ENCODE measurements around the gene PARD6A. TPM values are rescaled to one million over a fixed set of nuclear protein-coding genes. Genes with fewer than 3 reads are reported as not detected.
A peak's percentile ranks its signal among the peaks of the same experiment; 100 is the strongest.

The PARD6A gene
- total RNA-seq, 1 donor from 2014 or later: 6.1 TPM

DNA sequence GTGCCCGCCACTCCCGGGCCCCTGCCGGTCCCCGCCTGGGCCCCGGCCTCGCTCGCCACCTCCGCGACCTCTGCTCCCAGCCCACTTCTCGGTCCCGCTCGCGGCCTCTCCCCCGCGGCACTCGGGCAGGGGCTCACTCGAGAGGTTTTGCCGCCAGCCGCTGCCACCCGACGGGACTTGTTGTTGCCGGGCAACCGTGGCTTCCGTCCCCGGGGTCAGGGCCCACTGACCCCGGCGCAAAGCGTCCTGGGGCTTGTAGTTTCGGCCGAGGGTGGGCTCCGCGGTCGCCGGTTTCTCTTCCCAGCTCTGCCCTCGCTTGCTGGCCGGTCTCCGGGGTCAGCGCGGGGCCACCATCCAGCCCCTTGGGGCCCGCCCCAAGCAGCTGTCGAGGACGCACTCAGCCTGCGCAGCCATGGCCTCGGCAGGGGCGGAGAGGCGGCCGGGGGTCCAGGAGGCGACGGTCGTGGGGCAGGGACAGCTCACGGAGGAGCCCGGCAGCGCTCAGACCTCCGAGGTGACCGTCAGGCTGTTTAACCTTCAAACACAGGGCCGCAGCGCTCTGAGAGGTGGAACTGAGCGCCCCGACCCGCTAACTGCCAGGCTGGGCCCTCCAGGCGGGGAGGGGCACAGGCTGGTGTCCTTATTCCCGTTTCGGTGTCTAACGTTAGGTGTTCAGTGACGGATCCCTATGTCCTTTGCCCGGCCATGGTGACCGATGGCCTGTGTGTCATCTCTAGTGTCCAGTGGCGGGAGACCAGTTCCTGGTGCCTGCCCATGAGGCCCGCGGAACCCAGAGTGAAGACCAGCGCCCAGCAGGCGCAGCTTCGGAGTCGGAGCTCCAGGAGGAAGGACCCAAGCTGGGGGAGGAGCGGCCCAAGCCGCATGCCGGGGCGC lies 6.0 kb downstream of the PARD6A start, which contains the start of the genes C16orf86 and ENKD1:
C16orf86 (plus strand) TSS at position 256 of the 894 bp plus-strand sequence; CDS start at position 413, 157 bp downstream.
ENKD1 (minus strand) TSS at position 192 of the 894 bp plus-strand sequence. CDS start 308 bp downstream, outside the sequence.
- DNase-seq (ENCODE audit: low read depth, low spot score): no peak

DNA sequence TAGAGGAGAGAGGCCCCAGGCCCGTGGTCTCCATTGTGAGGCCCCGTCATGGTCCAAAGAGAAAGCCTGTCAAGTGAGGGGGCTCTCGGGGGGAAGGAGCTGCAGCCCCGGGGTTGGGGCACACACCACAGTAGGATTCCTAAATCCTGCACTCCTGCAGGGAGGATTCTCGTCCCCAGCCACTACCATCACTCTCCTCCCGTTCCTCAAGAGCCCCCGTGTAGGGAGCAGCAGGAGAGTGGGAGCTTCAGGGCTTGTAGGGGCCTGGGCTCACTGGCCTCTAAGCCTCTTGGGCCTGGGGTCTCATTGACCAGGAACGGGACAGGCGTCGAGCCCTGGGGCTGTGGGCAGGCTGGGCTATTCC lies 6.7 kb downstream of the PARD6A start:
- no peak for DNase-seq (ENCODE audit: low read depth, low spot score)

DNA sequence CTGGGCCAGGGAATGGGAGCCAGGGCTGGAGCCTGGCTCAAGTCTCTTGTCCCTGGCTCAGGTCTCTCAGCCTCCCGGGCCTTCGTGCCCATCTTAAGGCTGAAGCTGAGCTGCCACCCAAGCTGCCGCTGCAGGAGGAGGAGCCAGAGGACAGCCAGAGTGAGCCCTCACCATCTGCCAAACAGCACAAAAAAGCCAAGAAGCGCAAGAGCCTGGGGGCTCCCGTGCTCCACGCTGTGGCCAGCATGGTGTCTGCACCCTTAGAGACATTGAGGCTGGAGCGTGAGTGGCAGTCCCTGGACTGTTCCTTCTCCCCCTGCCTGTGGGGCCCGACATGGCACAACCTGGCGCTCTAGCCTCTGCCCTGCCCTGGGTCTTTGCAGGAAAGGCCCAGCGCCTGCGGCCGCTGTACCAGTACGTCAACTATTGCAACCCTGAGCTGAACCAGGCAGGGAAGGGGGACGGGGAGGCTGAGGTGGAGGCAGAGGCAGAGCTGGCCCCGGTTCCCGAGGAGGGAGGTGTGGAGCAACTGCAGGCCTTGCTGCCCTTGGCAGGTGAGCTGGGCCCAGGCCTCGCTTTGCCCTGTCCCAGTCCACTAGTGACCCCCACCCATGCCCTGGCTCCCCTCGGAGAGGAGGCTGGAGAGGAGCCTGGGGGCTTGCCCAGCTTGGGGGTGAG lies 7.2 kb downstream of the PARD6A start:
- peak; percentile 79 for DNase-seq (ENCODE audit: low read depth, low spot score)

DNA sequence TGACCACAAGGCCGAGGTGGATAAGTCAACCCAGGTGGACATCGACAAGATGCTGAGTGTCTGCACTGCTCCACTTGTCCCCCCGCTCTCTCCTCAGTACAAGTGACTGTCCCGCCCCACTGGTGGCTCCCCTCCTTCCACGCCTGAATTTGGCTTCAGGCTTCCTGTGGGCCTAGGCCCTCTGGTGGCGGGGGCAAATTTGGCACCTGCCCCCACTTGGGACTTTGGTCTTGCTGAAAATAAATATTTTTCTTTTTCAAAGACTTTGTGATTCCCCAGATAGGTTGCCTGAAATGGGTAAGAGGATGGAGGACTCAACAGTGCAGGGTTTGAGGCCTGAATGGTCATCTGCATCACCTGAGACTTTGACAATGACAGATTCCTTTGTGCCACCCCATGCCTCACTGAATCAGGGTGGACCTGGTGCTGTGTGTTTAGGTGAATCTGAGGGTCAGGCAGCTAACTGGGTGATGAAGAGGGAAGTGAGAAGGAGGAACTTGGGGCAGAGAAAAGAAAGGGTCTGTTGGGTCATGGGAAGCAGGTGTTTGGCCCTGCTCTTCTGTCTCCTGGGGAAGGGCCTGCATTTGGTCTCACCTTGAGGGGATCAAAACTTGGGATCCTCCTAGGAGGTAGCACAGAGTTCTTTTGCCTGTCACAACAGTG lies 7.9 kb downstream of the PARD6A start:
- no peak for DNase-seq (ENCODE audit: low read depth, low spot score)

DNA sequence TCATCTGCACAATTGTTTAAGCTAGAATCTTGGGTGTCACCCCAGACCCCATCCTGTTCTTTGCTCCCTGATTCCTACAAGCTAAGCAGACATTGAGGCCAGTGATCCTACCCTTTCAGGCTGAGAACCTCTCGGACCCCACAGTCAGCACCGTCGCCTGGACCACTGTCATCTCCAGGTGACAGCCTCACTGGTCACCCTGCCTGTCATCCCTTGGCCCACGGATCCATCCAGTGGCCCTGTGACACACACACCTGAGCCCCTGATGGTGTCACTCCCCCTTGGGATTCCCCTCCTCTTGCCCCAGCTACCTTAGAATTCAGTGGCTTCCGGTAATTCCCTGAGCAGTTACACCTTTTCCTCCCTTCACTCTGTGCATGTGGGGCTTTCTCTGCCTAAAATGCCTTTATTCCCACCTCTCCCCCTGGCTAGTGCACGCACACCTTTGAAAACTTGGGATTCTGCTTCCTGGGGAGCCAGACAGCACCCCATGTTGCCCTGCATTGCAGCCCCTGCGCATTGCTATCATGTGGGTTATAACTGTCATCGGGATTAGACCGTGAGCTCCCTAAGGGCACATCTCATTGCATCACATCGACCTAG lies 8.8 kb downstream of the PARD6A start:
- no peak for DNase-seq (ENCODE audit: low read depth, low spot score)

DNA sequence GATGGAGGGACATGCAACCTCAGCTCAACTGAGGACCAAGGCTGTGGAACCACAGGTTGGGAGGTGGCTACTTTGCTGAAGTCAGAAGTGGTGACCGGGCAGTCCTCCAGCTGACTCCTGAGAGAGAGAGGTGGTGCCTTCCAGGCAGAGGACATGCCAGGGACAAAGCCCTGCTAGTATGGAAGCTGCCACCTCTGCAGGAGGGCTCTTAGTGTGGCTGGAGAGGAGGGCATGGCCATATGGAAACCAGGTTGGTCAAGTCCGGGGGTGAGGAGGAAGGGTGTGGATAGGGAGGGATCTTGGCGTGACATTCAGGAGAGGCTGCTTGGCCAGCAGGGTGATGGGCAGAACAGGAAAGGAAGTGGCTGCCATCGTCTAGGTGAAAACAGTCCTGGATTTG lies 11.5 kb downstream of the PARD6A start:
- no peak for DNase-seq (ENCODE audit: low read depth, low spot score)

DNA sequence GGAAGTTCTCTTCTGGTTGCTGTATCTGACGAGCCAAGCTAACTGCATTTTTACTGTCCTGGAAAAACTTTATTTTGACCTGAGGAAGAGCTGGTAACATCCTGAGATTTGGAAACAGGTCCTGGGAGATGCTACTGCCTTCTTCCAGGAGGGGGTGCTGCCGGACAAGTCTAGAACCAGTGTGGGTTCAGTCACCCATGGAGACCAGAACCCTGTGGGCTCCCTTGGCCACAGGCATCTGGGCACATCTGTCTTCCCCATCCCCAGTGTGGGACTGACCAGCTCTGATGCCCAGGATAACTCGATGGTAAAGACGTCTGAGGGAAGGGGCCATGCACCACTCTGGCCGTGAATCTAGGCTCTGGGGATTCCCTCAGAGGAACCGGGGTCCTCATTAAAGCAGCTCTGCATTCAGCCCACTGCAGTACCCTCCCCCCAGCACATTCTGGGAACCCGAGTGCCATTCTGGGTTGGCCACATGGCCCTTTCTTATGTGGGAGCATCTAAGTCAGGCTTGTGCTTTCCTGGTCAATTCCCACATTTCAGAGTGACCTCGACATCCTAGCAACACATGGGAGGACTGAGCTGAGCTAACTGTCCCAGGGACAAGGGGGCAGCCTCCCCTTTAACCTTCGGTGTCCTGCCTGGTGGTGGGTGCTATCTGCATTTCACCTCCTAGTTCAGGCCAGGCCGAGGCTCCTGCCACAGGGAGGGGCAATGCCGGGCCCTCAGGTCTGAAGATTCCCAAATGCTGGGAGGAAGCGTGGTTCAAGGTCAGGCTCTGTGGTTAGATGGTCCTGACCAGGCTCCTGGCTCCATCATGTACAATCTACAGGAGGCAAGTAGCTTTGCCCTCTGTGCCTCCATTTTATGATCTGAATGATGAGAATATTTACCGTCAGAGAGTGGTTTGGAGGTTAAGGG lies 12.2 kb downstream of the PARD6A start:
- DNase-seq (ENCODE audit: low read depth, low spot score): no peak

DNA sequence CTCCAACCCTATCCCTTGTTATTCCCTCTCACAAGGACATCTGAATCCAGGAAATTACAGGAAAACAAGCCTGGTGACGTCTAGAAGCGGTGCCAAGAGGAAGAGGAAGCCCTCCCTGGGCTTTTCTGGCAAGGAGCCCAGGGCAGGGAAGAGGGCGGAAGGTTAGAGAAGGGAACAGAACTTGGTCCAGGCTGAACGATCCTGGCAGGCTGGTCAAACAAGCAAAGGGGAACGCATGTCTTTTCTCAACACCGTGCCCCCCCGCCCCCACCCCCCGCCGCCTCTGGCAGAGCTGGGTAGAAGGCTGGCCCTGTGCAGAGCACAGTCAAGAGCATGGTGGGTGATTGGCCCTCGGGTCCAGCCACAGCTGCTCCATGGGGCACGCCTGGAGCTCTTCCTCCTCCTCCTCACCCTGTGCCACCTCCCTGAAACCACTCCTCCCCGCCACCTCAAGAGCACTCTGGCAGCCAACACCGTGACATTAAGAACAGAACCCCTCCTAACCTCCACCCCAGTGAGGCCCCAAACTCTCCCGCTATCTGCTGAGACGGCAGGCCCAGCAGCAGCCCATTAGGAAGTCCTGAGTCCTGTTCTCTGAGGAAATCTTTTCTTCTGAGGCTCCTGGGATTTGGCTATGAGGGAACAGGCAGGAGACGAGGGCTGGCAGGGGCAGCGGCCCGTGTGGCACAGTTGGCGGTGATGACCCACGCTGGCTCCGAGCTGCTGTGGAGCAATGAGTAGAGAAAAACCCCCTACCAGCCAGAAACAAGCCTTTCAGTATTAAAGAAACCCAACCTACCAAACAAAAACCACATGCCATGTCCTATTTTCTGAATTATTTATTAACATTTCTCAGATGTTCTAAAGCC lies 13.2 kb downstream of the PARD6A start:
- DNase-seq (ENCODE audit: low read depth, low spot score): peak; percentile 68

DNA sequence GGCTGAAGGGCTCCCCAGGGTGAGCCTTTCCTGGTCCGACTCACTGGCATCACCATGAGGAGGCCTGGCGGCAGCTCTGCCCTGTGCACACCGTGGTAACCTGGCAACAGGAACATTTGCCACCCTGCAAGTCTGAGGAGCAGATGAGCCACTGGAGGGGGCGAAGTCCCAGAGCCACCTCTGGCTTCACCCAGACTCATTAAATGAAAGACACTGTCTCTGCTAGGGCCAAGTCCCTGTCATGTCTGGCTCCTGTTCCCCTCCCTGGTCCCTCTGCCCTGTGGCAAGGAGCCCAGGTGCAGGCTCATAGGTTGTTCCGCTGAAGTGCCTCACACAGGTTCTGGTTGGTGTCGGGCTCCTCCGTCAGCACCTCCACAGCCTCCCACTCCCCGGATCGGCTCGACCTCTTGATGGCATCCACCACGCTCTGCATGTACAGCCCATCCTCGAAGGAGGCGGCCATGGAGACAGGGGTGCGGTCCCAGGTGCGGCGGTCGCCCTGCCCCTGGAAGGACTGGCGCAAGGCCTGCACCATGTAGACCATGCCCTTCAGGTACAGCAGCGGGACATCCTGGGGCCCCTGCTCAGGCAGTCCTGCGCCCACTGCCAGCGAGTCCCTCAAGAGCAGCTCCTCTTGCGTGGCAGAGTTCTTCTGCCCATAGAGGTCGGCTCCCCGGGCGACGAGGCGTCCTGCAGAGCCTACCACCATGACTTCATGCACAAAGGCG lies 14.3 kb downstream of the PARD6A start:
- no peak for DNase-seq (ENCODE audit: low read depth, low spot score)

DNA sequence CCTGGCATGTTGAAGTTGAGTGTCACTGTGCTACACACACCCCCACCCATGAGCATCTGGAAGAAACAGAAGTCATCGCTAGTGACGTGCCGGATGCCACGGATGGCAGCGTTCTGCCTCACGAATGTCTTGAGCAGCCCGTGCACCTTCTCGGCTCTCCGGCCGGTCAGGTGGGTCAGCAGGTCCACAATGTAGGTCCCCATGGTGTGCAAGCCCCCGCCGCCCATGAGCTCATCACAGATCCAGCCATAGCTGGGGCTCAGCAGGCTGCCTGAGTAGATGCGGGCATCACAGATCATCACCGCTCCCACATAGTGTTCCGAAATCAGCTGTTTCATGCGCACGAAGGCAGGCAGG lies 14.8 kb downstream of the PARD6A start:
- no peak for DNase-seq (ENCODE audit: low read depth, low spot score)

DNA sequence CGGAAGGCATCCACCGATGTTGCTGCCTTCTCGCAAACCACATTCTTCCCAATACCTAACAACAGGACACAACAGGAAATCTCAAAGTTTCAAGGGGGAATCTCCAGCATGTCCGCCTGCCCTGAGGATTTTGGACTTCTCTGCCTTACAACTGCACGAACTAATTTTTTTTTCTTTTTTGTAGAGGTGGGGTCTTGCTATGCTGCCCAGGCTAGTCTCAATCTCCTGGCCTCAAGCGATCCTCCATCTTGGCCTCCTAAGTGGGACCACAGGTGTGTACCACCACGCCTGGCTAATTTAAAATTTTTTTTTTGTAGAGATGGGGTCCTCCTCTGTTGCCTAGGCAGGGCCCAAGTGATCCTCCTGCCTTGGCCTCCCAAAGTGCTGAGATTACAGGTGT lies 15.2 kb downstream of the PARD6A start:
- DNase-seq (ENCODE audit: low read depth, low spot score): no peak

DNA sequence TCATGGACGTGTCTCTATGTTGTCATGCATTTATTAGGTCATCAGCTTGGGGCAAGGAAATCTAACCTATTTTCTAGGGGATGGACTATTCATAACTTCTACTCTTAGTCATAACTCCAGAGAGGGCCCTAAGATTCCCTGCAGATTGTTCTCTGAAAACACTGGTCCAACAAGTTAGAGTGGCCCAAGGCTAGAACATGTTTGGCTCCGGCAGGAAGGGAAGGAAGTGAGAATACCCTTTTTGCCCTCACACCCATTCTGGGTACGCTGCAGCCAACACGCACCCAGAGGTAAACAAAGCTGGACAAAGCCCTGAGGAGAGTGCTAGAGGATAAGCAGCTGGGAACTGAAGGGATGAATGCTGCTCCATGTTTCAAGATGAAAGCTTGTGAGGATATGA lies 15.8 kb downstream of the PARD6A start:
- peak; percentile 58 for DNase-seq (ENCODE audit: low read depth, low spot score)

DNA sequence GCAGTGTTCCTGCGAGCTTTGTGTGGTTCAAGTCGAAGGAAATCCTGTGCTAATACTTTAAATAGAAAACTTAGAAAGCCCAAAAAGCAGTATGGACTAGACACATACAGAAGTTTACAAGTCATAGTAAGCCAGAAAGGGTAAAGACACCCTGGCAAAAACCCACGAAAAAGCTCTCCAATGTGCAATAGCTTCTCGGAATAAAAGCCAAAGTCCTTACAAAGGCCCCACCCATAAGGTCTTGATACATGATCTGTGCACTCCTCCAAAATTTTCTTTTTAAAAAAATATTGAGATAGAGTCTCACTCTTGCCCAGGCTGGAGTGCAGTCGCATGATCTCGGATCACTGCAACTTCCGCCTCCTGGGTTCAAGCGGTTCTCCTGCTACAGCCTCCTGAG lies 16.2 kb downstream of the PARD6A start:
- DNase-seq (ENCODE audit: low read depth, low spot score): no peak

DNA sequence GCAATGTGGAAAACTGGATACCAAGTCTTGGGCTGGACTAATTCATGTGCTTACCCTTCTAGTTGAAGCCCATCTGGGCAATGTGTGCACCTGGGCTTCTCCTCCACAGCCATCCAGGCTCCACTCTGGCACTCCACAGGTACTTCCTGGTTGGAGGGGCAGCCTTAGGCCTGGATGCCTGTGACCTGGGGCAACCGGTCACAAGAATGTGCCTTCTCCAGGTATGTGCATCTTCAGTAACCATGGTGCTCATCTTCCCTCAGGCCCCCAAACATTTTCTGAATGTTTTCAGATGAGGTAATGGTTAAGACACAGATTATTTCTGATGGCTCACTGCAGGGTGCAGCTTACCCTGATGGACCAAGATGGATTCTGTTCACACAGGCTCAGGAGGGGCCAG lies 17.0 kb downstream of the PARD6A start:
- no peak for DNase-seq (ENCODE audit: low read depth, low spot score)

DNA sequence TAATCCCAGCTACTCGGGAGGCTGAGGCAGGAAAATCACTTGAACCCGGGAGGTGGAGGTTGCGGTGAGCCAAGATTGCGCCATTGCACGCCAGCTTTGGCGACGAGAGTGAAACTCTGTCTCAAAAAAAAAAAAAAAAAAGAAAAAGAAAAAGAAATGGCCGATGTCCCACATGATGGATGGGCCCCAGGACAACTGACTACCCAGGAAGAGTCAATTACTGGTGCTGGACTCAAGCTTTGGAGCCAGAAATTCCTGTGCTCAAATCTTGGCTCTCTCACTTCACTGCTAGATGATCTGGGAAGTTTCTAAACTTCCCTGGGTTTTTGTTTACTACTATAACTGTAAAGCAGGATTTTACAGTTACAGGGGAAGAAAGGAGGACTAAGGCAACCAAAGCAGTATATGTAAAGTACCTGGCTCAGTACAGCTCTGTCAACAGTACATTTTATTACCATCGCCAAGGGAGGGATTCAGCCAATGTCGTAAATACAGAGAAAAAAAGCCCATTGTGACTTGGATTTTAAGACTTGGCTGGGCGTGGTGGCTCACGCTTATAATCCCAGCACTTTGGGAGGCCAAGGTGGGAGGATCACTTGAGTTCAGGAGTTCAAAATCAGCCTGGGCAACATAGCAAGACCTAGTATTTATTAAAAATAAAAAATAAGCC lies 17.7 kb downstream of the PARD6A start:
- no peak for DNase-seq (ENCODE audit: low read depth, low spot score)

DNA sequence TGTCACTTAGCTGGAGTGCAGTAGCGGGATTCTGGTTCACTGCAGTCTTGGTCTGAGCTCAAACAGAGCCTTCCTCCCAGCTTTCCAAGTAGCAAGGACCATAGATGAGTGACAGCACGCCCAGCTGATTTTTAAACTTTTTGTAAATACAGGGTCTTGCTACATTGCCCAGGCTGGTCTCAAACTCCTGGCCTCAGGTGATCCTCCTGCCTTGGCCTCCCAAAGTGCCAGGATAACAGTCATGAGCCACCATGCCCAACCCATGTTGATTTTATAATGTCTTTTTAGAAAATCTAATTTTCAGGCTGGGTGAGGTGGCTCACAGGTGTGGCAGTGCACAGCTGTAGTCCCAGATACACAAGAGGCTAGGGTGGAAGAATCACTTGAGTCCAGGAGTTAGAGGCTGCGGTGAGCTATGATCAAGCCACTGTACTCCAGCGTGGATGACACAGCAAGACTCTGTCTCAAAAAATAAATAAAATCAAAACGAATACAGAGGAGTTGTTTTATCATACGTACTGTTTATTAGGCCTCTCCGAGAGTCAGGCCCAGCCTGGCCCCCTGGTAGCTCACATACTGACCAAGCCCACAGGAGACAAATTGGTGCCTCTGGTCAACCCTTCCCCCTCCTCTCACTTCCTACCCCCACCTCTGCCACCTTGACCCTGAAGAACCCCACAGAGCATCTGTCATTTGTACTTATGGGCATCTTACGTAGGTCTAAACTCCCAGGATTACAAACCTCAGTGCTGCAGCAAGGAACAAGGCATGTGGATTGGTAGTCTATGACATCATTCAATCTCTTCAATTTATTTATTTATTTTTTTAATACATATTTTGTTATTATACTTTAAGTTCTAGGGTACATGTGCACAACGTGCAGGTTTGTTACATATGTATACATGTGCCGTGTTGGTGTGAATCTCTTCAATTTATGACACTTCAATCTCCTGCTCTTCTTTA lies 19.5 kb downstream of the PARD6A start:
- DNase-seq (ENCODE audit: low read depth, low spot score): no peak

DNA sequence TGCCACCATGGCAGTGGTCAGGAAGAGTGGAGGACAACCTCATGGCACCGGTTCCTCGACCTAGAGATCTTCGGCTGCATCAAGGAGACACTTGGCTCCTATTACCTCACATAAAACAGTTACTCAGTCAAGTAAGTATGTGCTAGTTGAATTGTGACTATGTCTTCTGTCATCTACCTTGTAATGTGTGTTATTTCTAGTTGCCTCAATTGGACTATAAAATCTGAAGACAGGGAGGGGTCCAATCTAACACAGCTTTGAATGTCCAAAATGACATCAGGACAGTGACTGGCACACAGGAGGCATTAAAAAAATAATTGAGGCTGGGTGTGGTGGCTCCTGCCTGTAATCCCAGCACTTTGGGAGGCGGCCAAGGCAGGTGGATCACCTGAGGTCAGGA lies 23.0 kb downstream of the PARD6A start:
- no peak for DNase-seq (ENCODE audit: low read depth, low spot score)
